WTC11 (cell line): ENCODE measurements around the gene FBXL4. TPM values are rescaled to one million over a fixed set of nuclear protein-coding genes. Genes with fewer than 3 reads are reported as not detected.

Experiments
- ATAC-seq: fragments of 200-7000 bp; cut with Tn5 transposase; 2 replicates; pipeline ENCODE4 v1.10.0; 2021; ENCODE audit warnings: mild to moderate bottlenecking, moderate library complexity
- CTCF ChIA-PET: fragments of 300-600 bp; sonication (Branson Sonifier 250); formaldehyde crosslinking; loops from one replicate; lab custom pipeline; 2021; ENCODE audit warnings: antibody characterized with exemption; lab: Charles Lee
- POLR2A ChIA-PET: fragments of 350-600 bp; sonication (Branson Sonifier 250); formaldehyde crosslinking; loops from one replicate; lab custom pipeline; 2021; ENCODE audit warnings: antibody characterized with exemption; lab: Charles Lee
- DNase-seq: peaks from one replicate; pipeline ENCODE4 v3.0.0; 2021; ENCODE audit warnings: low spot score
- H3K27ac Mint-ChIP-seq: 2 replicates; pipeline ENCODE4 v1.8.0; 2021; ENCODE audit warnings: mixed read lengths
- H3K27me3 Mint-ChIP-seq: 2 replicates; pipeline ENCODE4 v1.8.0; 2021; ENCODE audit warnings: low read depth, mild to moderate bottlenecking, moderate library complexity, mixed read lengths
- H3K36me3 Mint-ChIP-seq: 2 replicates; pipeline ENCODE4 v1.8.0; 2021; ENCODE audit warnings: mixed read lengths
- H3K4me1 Mint-ChIP-seq: 2 replicates; pipeline ENCODE4 v1.8.0; 2022; ENCODE audit warnings: mixed read lengths
- H3K4me3 Mint-ChIP-seq: 2 replicates; pipeline ENCODE4 v1.8.0; 2021; ENCODE audit warnings: mild to moderate bottlenecking, moderate library complexity, mixed read lengths
- H3K9me3 Mint-ChIP-seq: 2 replicates; pipeline ENCODE4 v1.8.0; 2021; ENCODE audit warnings: mixed read lengths
- ATF1 ChIP-seq: sonication (generic); formaldehyde crosslinking; IDR thresholded peaks from 2 replicates; pipeline ENCODE4 v1.8.1; 2023; ENCODE audit warnings: mild to moderate bottlenecking, moderate library complexity, missing genetic modification reagents
- ATF2 ChIP-seq: sonication (generic); formaldehyde crosslinking; IDR thresholded peaks from 2 replicates; pipeline ENCODE4 v1.8.1; 2022; ENCODE audit warnings: low read depth, missing genetic modification reagents, borderline replicate concordance
- CTCF ChIP-seq: fragments of 200-600 bp; IDR thresholded peaks from 2 replicates; pipeline ENCODE4 v1.8.0; 2022; ENCODE audit warnings: antibody characterized with exemption
- ELF4 ChIP-seq: sonication (generic); formaldehyde crosslinking; IDR thresholded peaks from 2 replicates; pipeline ENCODE4 v1.8.1; 2022; ENCODE audit warnings: low read depth, mild to moderate bottlenecking, moderate library complexity, missing genetic modification reagents
- ETV6 ChIP-seq: sonication (generic); formaldehyde crosslinking; IDR thresholded peaks from 2 replicates; pipeline ENCODE4 v1.8.1; 2022; ENCODE audit warnings: mild to moderate bottlenecking, missing genetic modification reagents
- FOXK1 ChIP-seq: sonication (generic); formaldehyde crosslinking; IDR thresholded peaks from 2 replicates; pipeline ENCODE4 v1.8.0; 2022; ENCODE audit warnings: mild to moderate bottlenecking, moderate library complexity, missing genetic modification reagents
- FOXP1 ChIP-seq: sonication (generic); formaldehyde crosslinking; IDR thresholded peaks from 2 replicates; pipeline ENCODE4 v1.8.0; 2022; ENCODE audit warnings: missing genetic modification reagents, mild to moderate bottlenecking, moderate library complexity, borderline replicate concordance
- IRF1 ChIP-seq: sonication (generic); formaldehyde crosslinking; IDR thresholded peaks from 2 replicates; pipeline ENCODE4 v1.8.0; 2023; ENCODE audit warnings: missing genetic modification reagents
- MYBL2 ChIP-seq: sonication (generic); formaldehyde crosslinking; IDR thresholded peaks from 2 replicates; pipeline ENCODE4 v1.8.1; 2023; ENCODE audit warnings: mild to moderate bottlenecking, moderate library complexity, missing genetic modification reagents
- NR3C1 ChIP-seq: sonication (generic); formaldehyde crosslinking; conservative IDR thresholded peaks from 2 replicates; pipeline ENCODE4 v1.8.1; 2023; ENCODE audit warnings: low read depth, mild to moderate bottlenecking, missing genetic modification reagents
- OVOL2 ChIP-seq: fragments of 250-450 bp; sonication (Bioruptor Pico); IDR thresholded peaks from 2 replicates; pipeline ENCODE4 v1.9.0; 2021; ENCODE audit warnings: mild to moderate bottlenecking, borderline replicate concordance
- PREB ChIP-seq: sonication (generic); formaldehyde crosslinking; IDR thresholded peaks from 2 replicates; pipeline ENCODE4 v1.8.1; 2022; ENCODE audit warnings: mild to moderate bottlenecking, missing genetic modification reagents, moderate library complexity, borderline replicate concordance
- PRRX2 ChIP-seq: fragments of 250-450 bp; sonication (Bioruptor Pico); IDR thresholded peaks from 2 replicates; pipeline ENCODE4 v1.8.0; 2021; ENCODE audit warnings: mild to moderate bottlenecking
- ZMAT4 ChIP-seq: fragments of 250-450 bp; sonication (Bioruptor Pico); IDR thresholded peaks from 2 replicates; pipeline ENCODE4 v1.9.0; 2021; ENCODE audit warnings: mild to moderate bottlenecking
- ZNF396 ChIP-seq: fragments of 250-450 bp; sonication (Bioruptor Pico); IDR thresholded peaks from 2 replicates; pipeline ENCODE4 v1.8.0; 2021; ENCODE audit warnings: mild to moderate bottlenecking, moderate library complexity, borderline replicate concordance
- total RNA-seq: library from RNA; stranded (reverse); gene quantifications from 3 replicates; pipeline ENCODE4 v1.2.3, GENCODE V29; 2021
- TF ChIP-seq, protein P1 (sequence below): sonication (generic); formaldehyde crosslinking; IDR thresholded peaks from 2 replicates; pipeline ENCODE4 v1.8.1; 2023; ENCODE audit warnings: mild to moderate bottlenecking, moderate library complexity, missing genetic modification reagents
- TF ChIP-seq, protein P2 (sequence below): sonication (generic); formaldehyde crosslinking; IDR thresholded peaks from 2 replicates; pipeline ENCODE4 v1.8.1; 2022; ENCODE audit warnings: mild to moderate bottlenecking, moderate library complexity, missing genetic modification reagents
- TF ChIP-seq, protein P3 (sequence below): sonication (generic); formaldehyde crosslinking; IDR thresholded peaks from 2 replicates; pipeline ENCODE4 v1.8.1; 2022; ENCODE audit warnings: low read depth, mild to moderate bottlenecking, moderate library complexity, missing genetic modification reagents, borderline replicate concordance
- TF ChIP-seq, protein P4 (sequence below): fragments of 250-450 bp; sonication (Bioruptor Pico); IDR thresholded peaks from 2 replicates; pipeline ENCODE4 v1.9.0; 2021; ENCODE audit warnings: mild to moderate bottlenecking, borderline replicate concordance
- TF ChIP-seq, protein P5 (sequence below): sonication (generic); formaldehyde crosslinking; IDR thresholded peaks from 2 replicates; pipeline ENCODE4 v1.8.1; 2023; ENCODE audit warnings: mild to moderate bottlenecking, missing genetic modification reagents, moderate library complexity

FBXL4 gene
- total RNA-seq, 1 experiment from 2014 or later: 10.3 TPM

- TF ChIP-seq IRF1 (CRISPR knock-in tag) (no peak), ZMAT4 (CRISPR knock-in tag) (no peak), CTCF (no peak), PREB (CRISPR knock-in tag) (no peak), NR3C1 (CRISPR knock-in tag) (no peak)
- TF ChIP-seq, protein P1, sequence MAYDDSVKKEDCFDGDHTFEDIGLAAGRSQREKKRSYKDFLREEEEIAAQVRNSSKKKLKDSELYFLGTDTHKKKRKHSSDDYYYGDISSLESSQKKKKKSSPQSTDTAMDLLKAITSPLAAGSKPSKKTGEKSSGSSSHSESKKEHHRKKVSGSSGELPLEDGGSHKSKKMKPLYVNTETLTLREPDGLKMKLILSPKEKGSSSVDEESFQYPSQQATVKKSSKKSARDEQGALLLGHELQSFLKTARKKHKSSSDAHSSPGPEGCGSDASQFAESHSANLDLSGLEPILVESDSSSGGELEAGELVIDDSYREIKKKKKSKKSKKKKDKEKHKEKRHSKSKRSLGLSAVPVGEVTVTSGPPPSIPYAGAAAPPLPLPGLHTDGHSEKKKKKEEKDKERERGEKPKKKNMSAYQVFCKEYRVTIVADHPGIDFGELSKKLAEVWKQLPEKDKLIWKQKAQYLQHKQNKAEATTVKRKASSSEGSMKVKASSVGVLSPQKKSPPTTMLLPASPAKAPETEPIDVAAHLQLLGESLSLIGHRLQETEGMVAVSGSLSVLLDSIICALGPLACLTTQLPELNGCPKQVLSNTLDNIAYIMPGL (CRISPR knock-in tag): no peak
Observed at GRCh38 chr6:98986071-98986615, 38.4 kb upstream of the FBXL4 start (continued).

DNA sequence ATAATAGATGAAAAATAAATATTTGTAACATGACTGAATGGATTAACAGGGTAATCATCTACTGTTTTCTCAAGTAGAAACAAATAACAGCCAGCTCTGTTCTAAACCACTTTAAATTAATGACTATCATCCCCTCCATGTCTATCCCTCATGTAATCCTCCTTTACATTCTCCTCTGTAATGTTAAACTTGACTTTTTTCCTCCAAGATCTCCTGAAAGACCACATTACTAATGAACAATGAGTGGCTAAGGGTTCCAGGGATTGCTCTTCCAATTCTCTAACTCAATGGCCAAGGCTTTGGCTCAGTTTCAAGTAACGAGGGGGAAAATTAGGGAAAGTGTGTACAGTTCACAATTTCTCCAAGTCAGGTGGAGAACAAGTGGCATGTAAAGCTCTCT, 37.6 kb upstream of the FBXL4 start:
- ChIA-PET POLR2A (no interaction called here), CTCF (no interaction called here)
- no peak for DNase-seq
- peaks cover 4% of the 10 kb centered on the region; the same call in 1 of the 2 replicates for H3K4me1 Mint-ChIP-seq
- H3K27ac Mint-ChIP-seq: no peak overlapping the region
- no peak overlapping the region for H3K4me3 Mint-ChIP-seq
- H3K27me3 Mint-ChIP-seq: no peaks in the 10 kb centered on the region
- no peaks in the 10 kb centered on the region for H3K9me3 Mint-ChIP-seq
- no peak for ATAC-seq
- H3K36me3 Mint-ChIP-seq: no peaks in the 10 kb centered on the region
- no peak for TF ChIP-seq FOXP1 (CRISPR knock-in tag)
- no peak for TF ChIP-seq FOXK1 (CRISPR knock-in tag)
- TF ChIP-seq, protein P2, sequence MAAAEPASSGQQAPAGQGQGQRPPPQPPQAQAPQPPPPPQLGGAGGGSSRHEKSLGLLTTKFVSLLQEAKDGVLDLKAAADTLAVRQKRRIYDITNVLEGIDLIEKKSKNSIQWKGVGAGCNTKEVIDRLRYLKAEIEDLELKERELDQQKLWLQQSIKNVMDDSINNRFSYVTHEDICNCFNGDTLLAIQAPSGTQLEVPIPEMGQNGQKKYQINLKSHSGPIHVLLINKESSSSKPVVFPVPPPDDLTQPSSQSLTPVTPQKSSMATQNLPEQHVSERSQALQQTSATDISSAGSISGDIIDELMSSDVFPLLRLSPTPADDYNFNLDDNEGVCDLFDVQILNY (CRISPR knock-in tag): no peak
- no peak for TF ChIP-seq OVOL2 (CRISPR knock-in tag)
- TF ChIP-seq ETV6 (CRISPR knock-in tag): no peak
- TF ChIP-seq ZNF396: no peak
- no peak for TF ChIP-seq MYBL2 (CRISPR knock-in tag)
- TF ChIP-seq, protein P3, sequence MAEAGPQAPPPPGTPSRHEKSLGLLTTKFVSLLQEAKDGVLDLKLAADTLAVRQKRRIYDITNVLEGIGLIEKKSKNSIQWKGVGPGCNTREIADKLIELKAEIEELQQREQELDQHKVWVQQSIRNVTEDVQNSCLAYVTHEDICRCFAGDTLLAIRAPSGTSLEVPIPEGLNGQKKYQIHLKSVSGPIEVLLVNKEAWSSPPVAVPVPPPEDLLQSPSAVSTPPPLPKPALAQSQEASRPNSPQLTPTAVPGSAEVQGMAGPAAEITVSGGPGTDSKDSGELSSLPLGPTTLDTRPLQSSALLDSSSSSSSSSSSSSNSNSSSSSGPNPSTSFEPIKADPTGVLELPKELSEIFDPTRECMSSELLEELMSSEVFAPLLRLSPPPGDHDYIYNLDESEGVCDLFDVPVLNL (CRISPR knock-in tag): no peak
- no peak for TF ChIP-seq ELF4 (CRISPR knock-in tag)
- no peak for TF ChIP-seq ATF1 (CRISPR knock-in tag)
- no peak for TF ChIP-seq ATF2 (CRISPR knock-in tag)
- TF ChIP-seq, protein P4, sequence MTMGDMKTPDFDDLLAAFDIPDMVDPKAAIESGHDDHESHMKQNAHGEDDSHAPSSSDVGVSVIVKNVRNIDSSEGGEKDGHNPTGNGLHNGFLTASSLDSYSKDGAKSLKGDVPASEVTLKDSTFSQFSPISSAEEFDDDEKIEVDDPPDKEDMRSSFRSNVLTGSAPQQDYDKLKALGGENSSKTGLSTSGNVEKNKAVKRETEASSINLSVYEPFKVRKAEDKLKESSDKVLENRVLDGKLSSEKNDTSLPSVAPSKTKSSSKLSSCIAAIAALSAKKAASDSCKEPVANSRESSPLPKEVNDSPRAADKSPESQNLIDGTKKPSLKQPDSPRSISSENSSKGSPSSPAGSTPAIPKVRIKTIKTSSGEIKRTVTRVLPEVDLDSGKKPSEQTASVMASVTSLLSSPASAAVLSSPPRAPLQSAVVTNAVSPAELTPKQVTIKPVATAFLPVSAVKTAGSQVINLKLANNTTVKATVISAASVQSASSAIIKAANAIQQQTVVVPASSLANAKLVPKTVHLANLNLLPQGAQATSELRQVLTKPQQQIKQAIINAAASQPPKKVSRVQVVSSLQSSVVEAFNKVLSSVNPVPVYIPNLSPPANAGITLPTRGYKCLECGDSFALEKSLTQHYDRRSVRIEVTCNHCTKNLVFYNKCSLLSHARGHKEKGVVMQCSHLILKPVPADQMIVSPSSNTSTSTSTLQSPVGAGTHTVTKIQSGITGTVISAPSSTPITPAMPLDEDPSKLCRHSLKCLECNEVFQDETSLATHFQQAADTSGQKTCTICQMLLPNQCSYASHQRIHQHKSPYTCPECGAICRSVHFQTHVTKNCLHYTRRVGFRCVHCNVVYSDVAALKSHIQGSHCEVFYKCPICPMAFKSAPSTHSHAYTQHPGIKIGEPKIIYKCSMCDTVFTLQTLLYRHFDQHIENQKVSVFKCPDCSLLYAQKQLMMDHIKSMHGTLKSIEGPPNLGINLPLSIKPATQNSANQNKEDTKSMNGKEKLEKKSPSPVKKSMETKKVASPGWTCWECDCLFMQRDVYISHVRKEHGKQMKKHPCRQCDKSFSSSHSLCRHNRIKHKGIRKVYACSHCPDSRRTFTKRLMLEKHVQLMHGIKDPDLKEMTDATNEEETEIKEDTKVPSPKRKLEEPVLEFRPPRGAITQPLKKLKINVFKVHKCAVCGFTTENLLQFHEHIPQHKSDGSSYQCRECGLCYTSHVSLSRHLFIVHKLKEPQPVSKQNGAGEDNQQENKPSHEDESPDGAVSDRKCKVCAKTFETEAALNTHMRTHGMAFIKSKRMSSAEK (CRISPR knock-in tag): no peak
- no peak for TF ChIP-seq PRRX2 (CRISPR knock-in tag)
- TF ChIP-seq, protein P5, sequence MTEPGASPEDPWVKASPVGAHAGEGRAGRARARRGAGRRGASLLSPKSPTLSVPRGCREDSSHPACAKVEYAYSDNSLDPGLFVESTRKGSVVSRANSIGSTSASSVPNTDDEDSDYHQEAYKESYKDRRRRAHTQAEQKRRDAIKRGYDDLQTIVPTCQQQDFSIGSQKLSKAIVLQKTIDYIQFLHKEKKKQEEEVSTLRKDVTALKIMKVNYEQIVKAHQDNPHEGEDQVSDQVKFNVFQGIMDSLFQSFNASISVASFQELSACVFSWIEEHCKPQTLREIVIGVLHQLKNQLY (CRISPR knock-in tag): no peak
- no peak for TF ChIP-seq ZMAT4 (CRISPR knock-in tag)
